ELR (cell line): Measurements from ENCODE around the gene ZC3H4.
A peak's percentile ranks its signal among the peaks of the same experiment; 100 is the strongest.
"Not testable (repeated sequence)": the region's sequence is repeated elsewhere in the genome, so short reads cannot be mapped to it uniquely, and the experiment has no call there.

Experiments
- DNase-seq: peaks from one replicate; pipeline ENCODE4 v3.0.0-alpha.2; 2015; ENCODE audit warnings: low read depth

Gene ZC3H4

DNA sequence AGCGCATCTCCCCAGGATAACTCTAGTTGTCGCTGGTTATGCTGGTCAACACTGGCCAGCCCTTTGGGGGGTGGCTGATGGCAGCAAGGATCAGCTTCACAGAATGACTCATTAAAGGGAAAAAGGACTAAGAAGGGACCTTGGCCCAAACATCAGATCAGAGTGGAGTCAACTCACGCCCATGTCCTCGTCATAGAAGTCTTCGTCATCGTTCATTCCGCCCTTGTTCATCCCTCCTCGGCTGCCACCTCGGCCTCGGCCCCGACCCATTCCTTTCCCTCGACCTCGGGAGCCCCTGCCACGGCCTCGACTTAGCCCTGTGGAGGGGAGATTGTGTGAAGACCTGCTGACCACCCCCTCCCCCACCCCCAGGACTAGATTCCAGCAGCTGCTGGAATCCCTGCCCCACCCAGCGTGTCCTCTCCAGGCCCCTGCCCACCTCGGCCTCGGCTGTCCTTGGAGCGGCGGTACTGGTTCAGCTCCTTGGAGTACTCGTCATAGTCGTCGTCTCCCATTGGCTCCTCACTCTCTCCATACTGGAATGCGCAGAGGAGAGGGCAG lies 28.6 kb downstream of the ZC3H4 start:
- DNase-seq, result no peak

DNA sequence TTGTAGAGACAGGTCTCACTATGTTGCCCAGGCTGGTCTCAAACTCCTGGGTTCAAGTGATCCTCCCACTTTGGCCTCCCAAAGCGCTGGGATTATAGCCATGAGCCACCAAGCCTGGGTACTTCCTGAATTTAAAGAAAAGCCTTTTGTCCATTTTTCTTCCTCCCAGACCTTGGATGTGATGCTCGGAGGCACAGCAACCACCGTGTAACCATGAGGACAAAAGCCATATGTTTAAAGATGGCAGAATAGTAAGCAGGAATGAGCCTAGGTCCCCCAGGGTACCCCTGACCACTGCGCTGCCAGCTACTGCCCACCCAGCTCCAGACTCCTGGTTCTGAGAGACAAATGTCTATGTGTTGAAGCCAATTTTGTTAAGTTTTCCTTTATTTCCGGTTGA lies 31.1 kb downstream of the ZC3H4 start:
- no peak for DNase-seq

- DNase-seq, result peak; percentile 22
Measured at GRCh38 chr19:47081095-47081494, 32.5 kb downstream of the ZC3H4 start.

- DNase-seq, result not testable (repeated sequence)
Measured at GRCh38 chr19:47078351-47078750, 35.2 kb downstream of the ZC3H4 start.

- DNase-seq, result no peak
Measured at GRCh38 chr19:47075941-47076340, 37.6 kb downstream of the ZC3H4 start.

DNA sequence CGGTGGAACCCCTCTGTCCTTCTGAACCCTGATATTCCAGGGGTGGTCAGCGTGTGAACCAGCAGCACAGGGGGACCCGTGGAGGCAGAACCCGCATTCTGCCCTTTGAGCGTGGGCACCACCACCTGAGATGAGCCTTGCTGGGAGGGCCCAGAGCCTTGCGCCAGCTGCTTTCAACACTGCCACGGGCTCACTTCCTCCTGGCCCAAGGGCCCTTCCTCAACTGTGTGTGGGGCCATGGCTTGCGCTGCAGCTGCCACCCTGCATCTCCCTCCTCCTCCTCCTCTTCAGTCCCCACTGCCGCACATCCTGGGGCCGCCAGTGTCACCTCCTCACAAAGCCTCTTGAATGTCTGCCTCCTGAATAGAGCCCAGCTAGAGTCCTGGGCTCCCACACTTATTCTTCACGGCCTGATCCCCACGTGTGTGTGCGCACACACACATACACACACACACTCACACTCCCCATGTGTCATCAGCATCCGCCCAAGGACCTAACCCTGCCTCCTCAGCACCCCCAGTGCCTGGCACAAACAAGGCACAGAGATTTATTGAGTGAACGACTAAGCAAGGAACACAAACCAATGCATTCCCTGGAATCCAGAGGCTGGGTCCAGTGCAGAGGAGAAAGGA lies 38.3 kb downstream of the ZC3H4 start:
- DNase-seq, result no peak

GRCh38 chr19:47074621-47075020 lies 39.0 kb downstream of the ZC3H4 start:
- no peak for DNase-seq

GRCh38 chr19:47073574-47073973 lies 40.0 kb downstream of the ZC3H4 start:
- DNase-seq, result no peak

- DNase-seq, result no peak
Measured at GRCh38 chr19:47072323-47072722, 41.3 kb downstream of the ZC3H4 start.

- DNase-seq, result no peak
Measured at GRCh38 chr19:47071731-47072130, 41.8 kb downstream of the ZC3H4 start.

GRCh38 chr19:47070756-47071155 lies 42.8 kb downstream of the ZC3H4 start:
- no peak for DNase-seq

DNA sequence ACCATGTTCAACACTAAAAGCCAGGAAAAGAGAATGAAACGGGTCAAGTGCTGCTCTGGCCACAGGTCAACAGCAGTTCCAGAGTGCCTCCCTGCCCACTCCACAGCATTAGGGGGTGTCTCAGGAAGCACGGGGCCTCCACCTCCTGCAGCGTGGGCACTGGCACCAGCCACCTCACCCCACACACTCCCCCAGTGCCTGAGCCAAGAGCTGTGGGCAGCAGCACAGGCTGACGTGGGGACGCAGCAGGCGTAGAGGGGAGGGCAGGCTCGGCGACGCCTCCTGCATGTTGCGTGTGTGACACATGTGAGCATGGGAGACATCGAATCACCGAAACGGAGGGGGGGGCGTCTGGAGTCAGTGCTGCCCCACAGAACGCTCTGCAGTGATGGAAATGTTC lies 43.8 kb downstream of the ZC3H4 start:
- DNase-seq, result no peak

GRCh38 chr19:47068876-47069406 lies 44.6 kb downstream of the ZC3H4 start:
- DNase-seq, result no peak

GRCh38 chr19:47068246-47068645 lies 45.3 kb downstream of the ZC3H4 start:
- DNase-seq, result no peak

GRCh38 chr19:47067215-47067847 lies 46.2 kb downstream of the ZC3H4 start:
- no peak for DNase-seq

DNA sequence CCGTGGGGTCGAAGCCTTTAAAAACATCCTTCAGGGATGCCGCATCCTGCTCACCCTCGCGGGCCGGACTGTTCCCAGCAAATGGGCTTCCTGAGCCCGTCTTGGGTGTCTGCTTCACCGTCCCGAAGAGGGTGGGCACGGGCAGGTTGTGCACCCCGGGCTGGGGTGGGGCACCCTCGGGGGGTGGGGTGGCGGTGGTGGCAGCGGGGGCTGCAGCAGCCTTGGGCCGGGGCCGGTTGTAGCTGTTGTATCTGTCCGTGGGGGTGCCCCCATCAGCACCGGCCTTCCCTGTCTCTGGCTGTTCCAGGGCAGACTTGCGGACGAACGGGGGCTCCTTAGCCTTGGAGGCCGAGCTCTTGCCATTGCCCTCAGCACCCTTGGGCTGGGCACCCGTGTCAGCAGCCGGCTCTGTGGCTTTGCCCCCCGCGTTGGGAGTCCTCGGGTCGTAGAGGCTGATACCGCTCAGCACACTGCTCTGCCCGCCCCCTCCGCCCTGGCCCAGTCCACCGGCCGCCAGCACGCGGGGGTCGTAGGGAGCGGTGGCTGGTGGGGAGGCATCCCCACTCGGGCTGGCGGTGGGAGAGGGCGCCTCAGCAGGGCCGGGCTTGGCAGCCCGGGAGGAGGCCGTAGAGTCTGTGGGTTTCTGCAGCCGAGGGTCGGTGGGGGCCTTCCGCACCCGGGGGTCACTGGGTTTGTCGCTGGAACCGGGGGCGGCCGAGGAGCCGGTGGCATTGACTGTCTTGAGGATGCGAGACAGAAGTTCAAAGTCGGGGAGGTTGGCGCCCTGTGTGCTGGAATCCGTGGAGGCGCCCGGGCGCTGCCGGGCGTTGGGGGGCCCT lies 47.0 kb downstream of the ZC3H4 start:
- no peak for DNase-seq

DNA sequence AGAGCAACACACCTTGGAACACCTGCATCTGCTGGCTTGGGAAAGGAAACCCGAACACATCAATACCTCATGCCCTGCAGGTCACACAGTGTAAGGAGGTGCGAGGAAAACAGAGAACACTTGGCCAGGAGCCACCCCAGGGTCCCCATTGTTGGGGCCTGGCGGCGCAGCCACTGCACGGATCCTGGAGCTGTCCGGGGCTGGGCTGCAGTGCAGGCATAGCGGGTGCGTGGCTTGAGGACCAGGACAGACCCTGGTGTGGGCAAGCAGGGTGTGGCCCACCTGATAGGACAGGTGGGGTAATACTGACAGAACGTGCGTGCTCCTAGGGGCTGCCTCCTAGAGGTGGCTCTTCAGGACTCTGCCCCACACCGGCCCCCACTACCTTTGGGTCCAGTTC lies 48.3 kb downstream of the ZC3H4 start:
- no peak for DNase-seq

GRCh38 chr19:47063874-47064273 lies 49.7 kb downstream of the ZC3H4 start:
- no peak for DNase-seq

- no peak for DNase-seq
Measured at GRCh38 chr19:47058621-47059022, 55.0 kb downstream of the ZC3H4 start.

GRCh38 chr19:47057328-47057727 lies 56.2 kb downstream of the ZC3H4 start:
- peak; percentile 46 for DNase-seq

- DNase-seq, result no peak
Measured at GRCh38 chr19:47056411-47056810, 57.2 kb downstream of the ZC3H4 start.

DNA sequence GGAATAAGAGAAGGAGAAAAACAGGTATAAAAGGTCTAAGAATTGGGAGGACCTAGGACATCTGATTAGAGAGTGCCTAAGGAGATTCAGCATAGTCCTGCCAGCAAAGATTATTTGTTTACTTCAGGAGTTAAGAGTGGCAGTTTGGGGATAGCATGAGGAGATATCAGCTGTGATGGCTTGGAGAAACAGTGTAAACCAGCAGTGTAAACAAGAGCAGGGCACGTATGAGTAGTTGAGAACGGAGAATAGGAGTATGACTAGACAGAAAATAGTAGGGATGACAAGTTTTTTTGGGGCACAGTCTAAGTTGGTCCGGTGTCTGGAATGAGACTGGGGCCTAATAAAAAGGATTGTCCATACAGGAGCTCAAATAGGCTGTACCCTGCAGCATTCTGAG lies 63.0 kb downstream of the ZC3H4 start:
- DNase-seq, result not testable (repeated sequence)

- DNase-seq, result peak; percentile 44
Measured at GRCh38 chr19:47049307-47049700, 64.3 kb downstream of the ZC3H4 start.
